ENCODE measurements around the gene CDH1. TPM values are rescaled to one million over a fixed set of nuclear protein-coding genes. Genes with fewer than 3 reads are reported as not detected.

Gene CDH1
- total RNA-seq, 1 donor from 2014 or later: 0.35 TPM

DNA sequence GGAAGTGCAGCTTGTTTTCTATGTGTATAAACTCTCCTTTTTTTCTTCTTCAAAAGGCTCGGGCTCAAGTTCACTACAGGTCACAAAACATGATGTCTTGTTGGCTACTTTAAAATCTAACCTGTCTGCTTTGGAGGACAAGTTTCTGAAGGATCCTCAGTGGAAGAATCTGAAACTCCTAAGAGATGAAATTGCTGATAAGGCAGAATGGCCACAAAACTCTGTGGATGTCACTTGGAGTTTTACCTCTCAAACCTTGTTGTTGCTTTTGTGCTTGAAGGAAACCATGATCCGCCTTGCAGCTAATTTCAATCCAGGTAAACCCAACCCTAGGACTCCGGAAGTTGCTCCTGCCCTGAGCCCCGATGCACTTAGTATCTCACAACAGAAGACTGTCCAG, 122.7 kb downstream of the CDH1 start:
- no peak overlapping the region for H3K27ac Mint-ChIP-seq (ENCODE audit: unreplicated experiment)
- no peak for DNase-seq (ENCODE audit: low spot score)
- H3K36me3 Mint-ChIP-seq (ENCODE audit: low read depth): peaks cover 8% of the 10 kb centered on the region
- H3K4me3 Mint-ChIP-seq (ENCODE audit: unreplicated experiment): no peak overlapping the region
- H3K27me3 Mint-ChIP-seq (ENCODE audit: low read depth): no peaks in the 10 kb centered on the region
- TF ChIP-seq, protein P1, sequence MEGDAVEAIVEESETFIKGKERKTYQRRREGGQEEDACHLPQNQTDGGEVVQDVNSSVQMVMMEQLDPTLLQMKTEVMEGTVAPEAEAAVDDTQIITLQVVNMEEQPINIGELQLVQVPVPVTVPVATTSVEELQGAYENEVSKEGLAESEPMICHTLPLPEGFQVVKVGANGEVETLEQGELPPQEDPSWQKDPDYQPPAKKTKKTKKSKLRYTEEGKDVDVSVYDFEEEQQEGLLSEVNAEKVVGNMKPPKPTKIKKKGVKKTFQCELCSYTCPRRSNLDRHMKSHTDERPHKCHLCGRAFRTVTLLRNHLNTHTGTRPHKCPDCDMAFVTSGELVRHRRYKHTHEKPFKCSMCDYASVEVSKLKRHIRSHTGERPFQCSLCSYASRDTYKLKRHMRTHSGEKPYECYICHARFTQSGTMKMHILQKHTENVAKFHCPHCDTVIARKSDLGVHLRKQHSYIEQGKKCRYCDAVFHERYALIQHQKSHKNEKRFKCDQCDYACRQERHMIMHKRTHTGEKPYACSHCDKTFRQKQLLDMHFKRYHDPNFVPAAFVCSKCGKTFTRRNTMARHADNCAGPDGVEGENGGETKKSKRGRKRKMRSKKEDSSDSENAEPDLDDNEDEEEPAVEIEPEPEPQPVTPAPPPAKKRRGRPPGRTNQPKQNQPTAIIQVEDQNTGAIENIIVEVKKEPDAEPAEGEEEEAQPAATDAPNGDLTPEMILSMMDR (IDR thresholded peaks at IDR 0.05): no peak
- H3K9me3 Mint-ChIP-seq (ENCODE audit: low read depth): peaks cover 3% of the 10 kb centered on the region
- H3K4me1 Mint-ChIP-seq (ENCODE audit: low read depth): no peaks in the 10 kb centered on the region

- H3K27me3 Mint-ChIP-seq (ENCODE audit: low read depth): no peaks in the 10 kb centered on the region
- no peaks in the 10 kb centered on the region for H3K4me1 Mint-ChIP-seq (ENCODE audit: low read depth)
- no peak for DNase-seq (ENCODE audit: low spot score)
- H3K27ac Mint-ChIP-seq (ENCODE audit: unreplicated experiment): no peak overlapping the region
- H3K4me3 Mint-ChIP-seq (ENCODE audit: unreplicated experiment): no peak overlapping the region
- H3K9me3 Mint-ChIP-seq (ENCODE audit: low read depth): peaks cover 3% of the 10 kb centered on the region
- peaks cover 8% of the 10 kb centered on the region for H3K36me3 Mint-ChIP-seq (ENCODE audit: low read depth)
- TF ChIP-seq, protein P1 (IDR thresholded peaks at IDR 0.05): no peak
Measured at GRCh38 chr16:68860978-68861892, 124.1 kb downstream of the CDH1 start.

DNA sequence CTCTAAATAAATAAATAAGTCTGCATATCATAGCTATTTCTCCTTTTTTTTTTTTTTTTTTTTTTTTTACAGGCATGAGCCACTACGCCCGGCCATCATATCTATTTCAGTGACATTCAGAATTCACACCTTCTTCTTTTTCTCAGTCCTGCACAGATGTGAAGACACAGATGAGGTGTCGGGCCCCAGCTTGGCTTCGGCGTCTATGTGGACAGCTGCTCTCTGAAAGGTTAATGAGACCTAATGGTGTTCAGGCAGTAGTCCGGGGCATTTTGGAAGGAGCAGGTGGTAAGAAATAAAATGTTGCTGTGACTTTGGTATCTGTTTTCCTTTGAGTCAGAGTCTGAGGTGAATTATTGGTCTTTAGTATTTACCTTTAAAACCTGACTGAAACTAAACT, 129.8 kb downstream of the CDH1 start:
- DNase-seq (ENCODE audit: low spot score): no peak
- TF ChIP-seq, protein P1 (IDR thresholded peaks at IDR 0.05): no peak
- Mint-ChIP-seq H3K27ac (ENCODE audit: unreplicated experiment) (no peak overlapping the region), H3K36me3 (ENCODE audit: low read depth) (peaks cover 17% of the 10 kb centered on the region), H3K4me1 (ENCODE audit: low read depth) (no peaks in the 10 kb centered on the region), H3K4me3 (ENCODE audit: unreplicated experiment) (no peak overlapping the region), H3K9me3 (ENCODE audit: low read depth) (no peaks in the 10 kb centered on the region), H3K27me3 (ENCODE audit: low read depth) (no peaks in the 10 kb centered on the region)

- Mint-ChIP-seq H3K4me3 (ENCODE audit: unreplicated experiment) (no peak overlapping the region), H3K27me3 (ENCODE audit: low read depth) (no peaks in the 10 kb centered on the region), H3K27ac (ENCODE audit: unreplicated experiment) (no peak overlapping the region), H3K9me3 (ENCODE audit: low read depth) (no peaks in the 10 kb centered on the region), H3K36me3 (ENCODE audit: low read depth) (peaks cover 22% of the 10 kb centered on the region), H3K4me1 (ENCODE audit: low read depth) (no peaks in the 10 kb centered on the region)
- TF ChIP-seq, protein P1 (IDR thresholded peaks at IDR 0.05): no peak
- DNase-seq (ENCODE audit: low spot score): no peak
Measured at GRCh38 chr16:68869492-68870088, 132.5 kb downstream of the CDH1 start.

DNA sequence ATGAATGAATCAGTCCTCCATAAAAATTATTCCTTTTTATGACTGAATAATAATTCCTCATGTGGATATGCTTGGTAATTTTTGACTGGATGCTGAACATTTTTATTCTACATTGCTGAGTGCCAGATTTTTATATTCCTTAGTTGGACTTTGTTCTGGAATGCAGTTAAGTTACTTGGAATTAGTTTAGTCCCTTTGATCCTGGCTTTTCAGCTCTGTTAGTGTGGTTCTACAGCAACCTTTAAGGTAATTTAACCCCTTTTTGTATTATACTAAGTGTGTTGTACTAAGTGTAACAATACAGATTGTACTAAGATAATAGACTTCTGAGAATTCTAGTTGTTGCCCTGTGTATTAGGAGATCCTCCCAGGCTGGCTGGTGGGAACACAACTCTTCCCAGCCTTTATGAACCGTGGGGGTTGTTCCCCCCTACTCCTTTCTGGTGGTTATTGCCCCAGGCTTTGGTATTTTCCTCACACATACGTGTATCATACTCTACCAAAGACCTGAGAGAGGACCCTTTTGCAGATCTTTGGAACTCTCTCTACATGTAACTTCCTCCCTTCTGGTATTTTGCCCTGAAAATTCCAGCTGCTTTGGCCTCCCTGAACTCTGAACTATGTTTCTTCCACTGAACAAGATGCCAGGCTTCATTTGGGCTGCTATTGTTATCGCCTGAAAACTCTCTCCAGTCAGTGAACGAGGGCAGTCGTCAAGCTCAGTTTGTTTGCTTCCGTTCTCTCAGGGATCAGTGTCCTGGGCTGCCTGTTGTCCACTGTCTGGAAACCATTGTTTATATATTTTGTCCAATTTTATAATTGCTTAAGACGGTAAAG, 136.8 kb downstream of the CDH1 start:
- Mint-ChIP-seq H3K27me3 (ENCODE audit: low read depth) (no peaks in the 10 kb centered on the region), H3K4me1 (ENCODE audit: low read depth) (no peaks in the 10 kb centered on the region), H3K4me3 (ENCODE audit: unreplicated experiment) (no peak overlapping the region), H3K27ac (ENCODE audit: unreplicated experiment) (no peak overlapping the region), H3K9me3 (ENCODE audit: low read depth) (no peaks in the 10 kb centered on the region), H3K36me3 (ENCODE audit: low read depth) (peaks cover 25% of the 10 kb centered on the region)
- TF ChIP-seq, protein P1 (IDR thresholded peaks at IDR 0.05): no peak
- no peak for DNase-seq (ENCODE audit: low spot score)
